Keratinocyte (primary cell): ENCODE results near the gene SRRT.

Experiments used
- EZH2 ChIP-seq: IDR thresholded peaks from one replicate; pipeline ENCODE4 v1.6.1; 2012; ENCODE audit warnings: inconsistent platforms, mild to moderate bottlenecking, low read length, moderate library complexity
- TF ChIP-seq, protein P1 (sequence below), 3 experiments: IDR thresholded peaks in 1 of 3; conservative IDR thresholded peaks in 1 of 3; optimal IDR thresholded peaks in 1 of 3; 2 replicates in 2 of 3; 3 replicates in 1 of 3; pipeline versions ENCODE3 to v1.5.1; 2011; ENCODE audit warnings: low read length in 3 of 3, mild to moderate bottlenecking in 3 of 3, moderate library complexity in 2 of 3, control low read depth in 1 of 3, inconsistent platforms in 1 of 3; ENCODE audit not compliant: insufficient read depth in 2 of 3; ENCODE audit errors: extremely low read depth in 1 of 3

DNA sequence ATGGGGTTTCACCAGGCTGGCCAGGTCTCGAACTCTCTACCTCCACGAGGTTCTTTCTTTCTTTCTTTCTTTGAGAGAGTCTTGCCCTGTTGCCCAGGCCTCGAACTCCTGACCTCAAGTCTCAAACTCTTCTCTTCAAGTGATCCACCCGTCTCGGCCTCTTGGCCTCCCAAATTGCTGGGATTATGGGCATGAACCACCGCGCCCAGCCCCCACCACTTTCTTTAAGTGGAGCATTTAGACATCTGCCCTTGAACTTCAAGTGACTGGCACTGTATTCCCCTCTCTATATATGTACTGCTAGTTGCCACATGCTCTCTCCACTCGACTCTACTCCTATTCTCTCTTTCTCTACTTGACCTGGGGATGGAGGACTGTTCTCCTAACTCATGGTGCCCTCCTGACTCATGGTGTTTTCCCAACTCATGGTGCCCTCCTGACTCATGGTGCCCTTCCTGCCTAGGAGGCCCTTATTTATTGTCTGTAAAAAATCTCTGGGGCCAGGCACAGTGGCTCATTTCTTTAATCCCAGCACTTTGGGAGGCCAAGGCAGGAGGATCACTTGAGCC is 40.1 kb downstream of the SRRT start:
- no peak for TF ChIP-seq EZH2
- TF ChIP-seq, protein P1, sequence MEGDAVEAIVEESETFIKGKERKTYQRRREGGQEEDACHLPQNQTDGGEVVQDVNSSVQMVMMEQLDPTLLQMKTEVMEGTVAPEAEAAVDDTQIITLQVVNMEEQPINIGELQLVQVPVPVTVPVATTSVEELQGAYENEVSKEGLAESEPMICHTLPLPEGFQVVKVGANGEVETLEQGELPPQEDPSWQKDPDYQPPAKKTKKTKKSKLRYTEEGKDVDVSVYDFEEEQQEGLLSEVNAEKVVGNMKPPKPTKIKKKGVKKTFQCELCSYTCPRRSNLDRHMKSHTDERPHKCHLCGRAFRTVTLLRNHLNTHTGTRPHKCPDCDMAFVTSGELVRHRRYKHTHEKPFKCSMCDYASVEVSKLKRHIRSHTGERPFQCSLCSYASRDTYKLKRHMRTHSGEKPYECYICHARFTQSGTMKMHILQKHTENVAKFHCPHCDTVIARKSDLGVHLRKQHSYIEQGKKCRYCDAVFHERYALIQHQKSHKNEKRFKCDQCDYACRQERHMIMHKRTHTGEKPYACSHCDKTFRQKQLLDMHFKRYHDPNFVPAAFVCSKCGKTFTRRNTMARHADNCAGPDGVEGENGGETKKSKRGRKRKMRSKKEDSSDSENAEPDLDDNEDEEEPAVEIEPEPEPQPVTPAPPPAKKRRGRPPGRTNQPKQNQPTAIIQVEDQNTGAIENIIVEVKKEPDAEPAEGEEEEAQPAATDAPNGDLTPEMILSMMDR (optimal IDR thresholded peaks at IDR 0.05 in 1 of 3, IDR thresholded peaks at IDR 0.05 in 1 of 3, conservative IDR thresholded peaks at IDR 0.05 in 1 of 3; ENCODE audit: extremely low read depth in 1 of 3, insufficient read depth in 2 of 3, low read length in 3 of 3): no peak
